Measurements from ENCODE around the gene PALLD. TPM values are rescaled to one million over a fixed set of nuclear protein-coding genes. Genes with fewer than 3 reads are reported as not detected.

PALLD gene
- total and polyA plus RNA-seq, 12 donors, result 30.3 to 203 (median 90.5) TPM

- intact Hi-C loops (cut with DNase I), result no loop called here
- Histone ChIP-seq H3K4me3 (no peak overlapping the region), H3K36me3 (replicated peaks in 1 of 2) (no peaks in the 10 kb centered on the region), H3K4me1 (replicated peaks in 1 of 2) (peaks cover 0 to 5% of the 10 kb centered on the region in 2 donors), H3K27ac (peak overlapping the region in 1 of 5 donors; percentile 27), H3K27me3 (no peaks in the 10 kb centered on the region), H3K9me3 (replicated peaks in 1 of 3) (no peaks in the 10 kb centered on the region)
- no peak for DNase-seq
- TF ChIP-seq CTCF (IDR thresholded peaks at IDR 0.05), result no peak
- no peak for TF ChIP-seq POLR2A (IDR thresholded peaks at IDR 0.05)
- 68 to 75% (median 71%) methylated on average over 9 of the region's 9 CpGs for WGBS, 4 donors
These were observed 315.2 kb downstream of the PALLD start for GRCh38 chr4:168811786-168812651.

- H3K27ac ChIP-seq, result no peak overlapping the region
- no peaks in the 10 kb centered on the region for H3K36me3 ChIP-seq (replicated peaks in 1 of 2)
These were observed 316.0 kb downstream of the PALLD start for GRCh38 chr4:168812806-168813205.

GRCh38 chr4:168813890-168814289 is 317.0 kb downstream of the PALLD start:
- no peaks in the 10 kb centered on the region for H3K36me3 ChIP-seq (replicated peaks in 1 of 2)
- 53 to 70% (median 63%) methylated on average over 3 of the region's 3 CpGs for WGBS, 4 donors
- no peak for DNase-seq
- no peak overlapping the region for H3K27ac ChIP-seq
- no peaks in the 10 kb centered on the region for H3K9me3 ChIP-seq (replicated peaks in 1 of 3)
- H3K4me3 ChIP-seq, result no peak overlapping the region
- TF ChIP-seq CTCF (IDR thresholded peaks at IDR 0.05) (no peak), POLR2A (IDR thresholded peaks at IDR 0.05) (no peak)
- H3K4me1 ChIP-seq (replicated peaks in 1 of 2), result peaks cover 0 to 13% of the 10 kb centered on the region in 2 donors
- intact Hi-C loops (cut with DNase I), result no loop called here
- no peaks in the 10 kb centered on the region for H3K27me3 ChIP-seq

More at GRCh38 chr4:168812806-168813205, 316.0 kb downstream of the PALLD start:
- no peaks in the 10 kb centered on the region for H3K9me3 ChIP-seq (replicated peaks in 1 of 3)
- H3K4me3 ChIP-seq, result no peak overlapping the region
- intact Hi-C loops (cut with DNase I), result no loop called here
- H3K4me1 ChIP-seq (replicated peaks in 1 of 2), result peaks cover 0 to 13% of the 10 kb centered on the region in 2 donors
- no peaks in the 10 kb centered on the region for H3K27me3 ChIP-seq
- DNase-seq, result no peak
- WGBS, 4 donors, result 60 to 79% (median 74%) methylated on average over 6 of the region's 6 CpGs
- no peak for TF ChIP-seq POLR2A (IDR thresholded peaks at IDR 0.05)

- Histone ChIP-seq H3K36me3 (replicated peaks in 1 of 2) (no peaks in the 10 kb centered on the region), H3K27ac (peak overlapping the region in 2 of 5 donors; percentile 28 to 62), H3K27me3 (no peaks in the 10 kb centered on the region), H3K4me3 (no peak overlapping the region), H3K4me1 (replicated peaks in 1 of 2) (peaks cover 0 to 13% of the 10 kb centered on the region in 2 donors), H3K9me3 (replicated peaks in 1 of 3) (no peaks in the 10 kb centered on the region)
- intact Hi-C loops (cut with DNase I), result no loop called here
- no peak for TF ChIP-seq CTCF (IDR thresholded peaks at IDR 0.05)
- TF ChIP-seq POLR2A (IDR thresholded peaks at IDR 0.05), result no peak
- 58 to 67% (median 63%) methylated on average over 13 of the region's 13 CpGs for WGBS, 4 donors
- no peak for DNase-seq
These were observed 318.8 kb downstream of the PALLD start for GRCh38 chr4:168815379-168816345.
